D721Med (cell line): ENCODE measurements around the gene EYA4.

Source experiments
- DNase-seq: peaks from one replicate; pipeline ENCODE4 v3.0.0; 2011; ENCODE audit warnings: low spot score; ENCODE audit not compliant: insufficient read length
- FAIRE-seq: peaks from 2 replicates; lab custom pipeline; 2011; peaks lifted over from hg19 to GRCh38; lab: Jason Lieb, UNC
- CTCF ChIP-seq: IDR thresholded peaks from 2 replicates; pipeline ENCODE4 v1.5.1; 2012; ENCODE audit warnings: mild to moderate bottlenecking, control low read depth; ENCODE audit not compliant: insufficient read depth; ENCODE audit errors: missing control alignments

The EYA4 gene

DNA sequence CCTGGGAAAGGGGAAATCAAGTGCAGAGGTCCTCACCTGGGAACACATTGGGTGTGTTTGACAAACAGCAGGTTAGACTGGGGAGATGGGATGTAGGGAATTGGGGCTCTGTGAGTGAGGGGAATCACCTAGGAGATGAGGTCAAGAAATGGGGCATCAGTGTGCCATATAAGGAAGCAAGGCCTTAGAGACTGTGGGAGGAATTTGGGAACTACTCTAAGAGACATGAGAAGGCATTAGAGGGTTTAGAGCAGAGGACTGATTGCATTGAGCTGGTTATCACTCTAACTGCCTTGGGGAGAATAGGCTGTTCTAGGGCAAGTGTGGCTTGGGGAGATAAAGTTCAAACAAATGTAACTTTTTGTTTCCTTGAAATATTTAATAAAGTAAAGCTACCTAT is 189.9 kb downstream of the EYA4 start:
- no peak for DNase-seq
- no peak for FAIRE-seq
- no peak for TF ChIP-seq CTCF

DNA sequence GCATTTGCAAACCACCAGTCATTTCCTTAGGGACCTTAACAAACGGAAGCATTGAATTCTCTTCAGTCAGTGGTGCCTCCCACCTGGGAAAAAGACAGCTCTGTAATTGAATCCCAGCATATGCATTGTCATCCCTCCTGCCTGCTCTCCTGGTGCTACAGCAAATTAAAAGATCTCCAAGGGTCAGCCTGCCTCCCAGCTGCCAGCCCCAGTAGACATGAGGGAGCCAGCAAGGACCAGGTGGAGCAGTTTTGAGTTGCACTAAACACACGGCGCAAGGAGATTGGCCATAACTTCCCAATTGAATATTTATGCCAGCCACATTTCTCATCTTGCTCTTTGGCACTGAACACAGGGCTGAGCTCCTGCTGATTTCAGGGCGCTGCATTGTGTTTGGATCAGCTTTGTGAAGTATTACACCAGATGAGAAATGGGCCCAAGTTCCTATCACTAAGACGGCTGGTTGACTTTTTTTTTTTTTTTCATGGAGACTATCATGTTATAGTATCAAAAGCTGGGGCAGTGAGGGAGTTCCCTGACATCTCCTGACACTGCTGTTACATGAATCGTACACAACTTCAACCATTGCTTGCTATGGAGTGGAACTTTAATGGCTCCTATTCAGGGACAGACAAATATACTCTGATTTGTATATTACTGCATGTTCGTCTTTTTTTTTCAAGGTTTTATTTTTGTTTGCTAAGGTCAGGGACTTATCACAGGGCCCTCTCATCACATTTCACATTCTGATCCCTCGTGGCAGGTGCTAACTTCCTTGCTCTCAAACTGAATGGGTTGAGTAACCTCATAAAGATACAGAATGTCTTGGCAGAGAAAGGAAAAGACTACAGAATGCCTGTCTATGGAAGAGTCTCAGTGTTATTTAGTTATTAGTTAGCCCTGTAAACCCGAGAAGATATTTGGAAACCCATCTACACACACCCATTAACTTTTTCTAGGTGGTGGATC is 191.1 kb downstream of the EYA4 start:
- FAIRE-seq (no peak), DNase-seq (no peak)
- TF ChIP-seq CTCF: no peak

GRCh38 chr6:133435065-133435728 is 194.0 kb downstream of the EYA4 start:
- no peak for TF ChIP-seq CTCF
- FAIRE-seq (no peak), DNase-seq (no peak)

DNA sequence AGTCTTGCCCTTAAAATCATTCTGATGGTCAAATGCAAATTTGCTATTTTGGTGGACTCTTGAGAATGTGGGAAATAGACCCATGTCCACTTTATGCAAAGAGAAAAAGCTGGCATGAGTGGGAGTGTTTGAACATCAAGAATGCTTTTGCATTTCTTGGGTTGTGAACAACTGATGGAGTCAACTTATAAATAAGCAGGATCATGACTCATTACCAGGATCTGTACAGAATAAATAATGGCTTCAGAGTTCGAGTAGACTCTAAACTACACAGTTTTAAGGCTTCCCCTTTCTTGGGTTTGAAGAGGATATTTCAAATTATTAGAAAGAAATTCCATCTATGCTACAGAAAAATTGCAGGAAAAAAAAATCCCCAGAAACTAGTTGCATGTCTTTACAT is 195.5 kb downstream of the EYA4 start:
- DNase-seq (no peak), FAIRE-seq (no peak)
- TF ChIP-seq CTCF: no peak

DNA sequence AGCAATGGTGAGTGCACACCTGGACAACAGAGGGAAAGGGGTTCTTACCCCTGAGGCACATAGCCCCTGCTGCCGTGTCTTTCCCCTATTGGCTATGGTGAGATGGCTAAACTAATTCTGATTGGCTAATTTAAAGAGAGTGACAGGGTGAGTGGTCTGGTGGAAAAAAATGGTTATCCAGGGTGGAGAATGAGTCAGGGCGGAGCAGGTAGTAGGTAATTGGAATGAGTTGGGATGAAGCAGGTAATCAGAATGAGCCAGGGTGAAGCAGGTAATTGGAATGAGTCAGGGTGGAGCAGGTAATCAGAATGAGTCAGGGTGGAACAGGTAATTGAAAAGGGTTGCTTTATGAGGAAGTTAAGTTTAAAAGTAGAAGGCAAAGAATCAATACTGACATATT is 200.3 kb downstream of the EYA4 start:
- TF ChIP-seq CTCF: no peak
- no peak for FAIRE-seq
- no peak for DNase-seq

- TF ChIP-seq CTCF: no peak
- FAIRE-seq: no peak
- no peak for DNase-seq
Observed at GRCh38 chr6:133446789-133447188, 205.6 kb downstream of the EYA4 start.
